Bronchial epithelial cell (primary cell): Measurements from ENCODE around the gene TUBGCP3. TPM values are rescaled to one million over a fixed set of nuclear protein-coding genes. Genes with fewer than 3 reads are reported as not detected.
A peak's percentile ranks its signal among the peaks of the same experiment; 100 is the strongest.

ENCODE experiments used
- DNase-seq: peaks from one replicate; pipeline ENCODE4 v3.0.0-alpha.2; 2010; ENCODE audit warnings: low read depth
- FAIRE-seq: peaks from 2 replicates; lab custom pipeline; 2011; peaks lifted over from hg19 to GRCh38; lab: Jason Lieb, UNC
- H3K27me3 ChIP-seq: 2 replicates; pipeline ENCODE4 v1.5.1; 2011; ENCODE audit warnings: low read length; ENCODE audit not compliant: control insufficient read depth, insufficient read depth
- H3K36me3 ChIP-seq: 2 replicates; pipeline ENCODE4 v1.5.1; 2011; ENCODE audit warnings: low read length; ENCODE audit not compliant: control insufficient read depth, insufficient read depth
- H3K4me3 ChIP-seq: 2 replicates; pipeline ENCODE4 v1.5.1; 2011; ENCODE audit warnings: mild to moderate bottlenecking, low read depth, low read length, control low read depth
- total RNA-seq: library from RNA; depleted of rRNA; stranded (reverse); fragments of >200 nt; gene quantifications from 2 replicates; pipeline ENCODE4 v1.2.1, GENCODE V29; 2014
- TF ChIP-seq, protein P1 (sequence below): IDR thresholded peaks from 2 replicates; pipeline ENCODE4 v1.5.1; 2011; ENCODE audit warnings: mild to moderate bottlenecking, moderate library complexity, low read length, control low read depth, inconsistent platforms; ENCODE audit not compliant: insufficient read depth, severe bottlenecking

Gene TUBGCP3
- total RNA-seq, 1 donor from 2014 or later, result 17.6 TPM

DNA sequence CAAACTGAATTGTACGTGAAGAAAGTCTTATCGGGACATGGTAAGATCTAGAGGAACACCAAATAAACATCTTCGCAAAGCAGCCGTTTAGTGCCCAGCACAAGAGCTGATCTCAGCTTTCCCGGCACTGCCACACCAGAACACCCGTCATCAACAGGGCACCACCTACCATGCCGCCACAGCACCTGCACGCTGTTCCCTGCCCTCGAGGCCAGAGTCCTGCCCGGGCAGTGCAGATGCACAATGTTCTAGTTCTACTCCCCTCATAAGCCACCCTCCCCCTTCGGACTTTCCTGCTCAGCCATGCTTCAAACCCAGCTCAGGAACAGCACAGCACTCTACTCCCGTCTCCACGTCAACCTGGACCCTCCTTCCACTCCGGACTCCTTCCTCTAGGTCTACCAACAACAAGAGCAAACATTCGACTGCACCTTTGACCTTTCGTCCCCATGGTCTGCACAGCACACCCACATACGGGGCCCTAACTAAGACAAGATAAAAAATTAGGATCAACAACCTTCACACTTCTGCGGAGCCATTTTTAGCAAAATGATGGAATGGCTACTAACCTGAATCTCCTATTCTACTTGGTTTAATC, 25.1 kb downstream of the TUBGCP3 start:
- TF ChIP-seq, protein P1, sequence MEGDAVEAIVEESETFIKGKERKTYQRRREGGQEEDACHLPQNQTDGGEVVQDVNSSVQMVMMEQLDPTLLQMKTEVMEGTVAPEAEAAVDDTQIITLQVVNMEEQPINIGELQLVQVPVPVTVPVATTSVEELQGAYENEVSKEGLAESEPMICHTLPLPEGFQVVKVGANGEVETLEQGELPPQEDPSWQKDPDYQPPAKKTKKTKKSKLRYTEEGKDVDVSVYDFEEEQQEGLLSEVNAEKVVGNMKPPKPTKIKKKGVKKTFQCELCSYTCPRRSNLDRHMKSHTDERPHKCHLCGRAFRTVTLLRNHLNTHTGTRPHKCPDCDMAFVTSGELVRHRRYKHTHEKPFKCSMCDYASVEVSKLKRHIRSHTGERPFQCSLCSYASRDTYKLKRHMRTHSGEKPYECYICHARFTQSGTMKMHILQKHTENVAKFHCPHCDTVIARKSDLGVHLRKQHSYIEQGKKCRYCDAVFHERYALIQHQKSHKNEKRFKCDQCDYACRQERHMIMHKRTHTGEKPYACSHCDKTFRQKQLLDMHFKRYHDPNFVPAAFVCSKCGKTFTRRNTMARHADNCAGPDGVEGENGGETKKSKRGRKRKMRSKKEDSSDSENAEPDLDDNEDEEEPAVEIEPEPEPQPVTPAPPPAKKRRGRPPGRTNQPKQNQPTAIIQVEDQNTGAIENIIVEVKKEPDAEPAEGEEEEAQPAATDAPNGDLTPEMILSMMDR, result no peak
- DNase-seq, result no peak
- peaks cover 6% of the 10 kb centered on the region for H3K36me3 ChIP-seq
- FAIRE-seq, result peak; percentile 96
- H3K27me3 ChIP-seq, result no peaks in the 10 kb centered on the region
- H3K4me3 ChIP-seq, result no peak overlapping the region

DNA sequence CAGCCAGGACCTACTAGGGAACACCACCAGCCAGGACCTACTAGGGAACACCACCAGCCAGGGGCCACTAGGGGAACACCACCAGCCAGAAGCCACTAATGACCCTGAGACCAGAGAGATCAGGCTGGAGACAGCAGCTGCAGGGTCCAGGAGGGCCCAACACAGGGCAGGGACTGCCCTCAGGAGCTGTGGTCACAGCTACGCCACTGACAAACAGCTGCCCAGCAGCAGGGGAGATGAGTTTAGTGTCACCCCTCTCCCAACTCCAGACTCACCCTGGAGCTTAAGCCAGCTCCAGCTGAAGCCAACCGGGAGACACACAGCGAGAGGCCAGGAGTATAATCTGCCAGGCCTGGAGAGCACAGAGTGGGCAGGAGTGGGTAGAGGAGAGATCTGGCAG, 25.7 kb downstream of the TUBGCP3 start:
- FAIRE-seq (no peak), DNase-seq (no peak)
- Histone ChIP-seq H3K27me3 (no peaks in the 10 kb centered on the region), H3K36me3 (peaks cover 8% of the 10 kb centered on the region), H3K4me3 (no peak overlapping the region)
- TF ChIP-seq, protein P1, result no peak

DNA sequence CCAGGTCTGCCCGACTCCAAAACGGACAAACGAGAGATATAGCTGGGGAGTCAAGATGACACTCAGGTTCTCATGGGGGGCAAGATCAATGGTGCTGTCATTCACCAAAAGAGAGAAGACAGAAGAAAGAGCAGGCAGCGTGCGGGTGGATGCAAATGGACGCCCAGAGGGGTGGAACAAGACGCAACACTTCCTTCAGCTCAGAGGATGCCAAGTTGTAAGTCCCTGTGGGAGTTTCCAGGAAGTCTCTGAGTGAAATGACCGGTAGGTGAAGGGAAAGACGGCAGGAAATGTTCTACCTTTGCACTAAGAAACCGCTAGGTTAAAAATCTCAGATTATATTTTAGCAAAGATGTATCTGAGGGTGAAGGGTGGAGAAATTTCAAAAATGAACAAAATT, 26.5 kb downstream of the TUBGCP3 start:
- TF ChIP-seq, protein P1, result no peak
- FAIRE-seq (no peak), DNase-seq (no peak)
- Histone ChIP-seq H3K4me3 (no peak overlapping the region), H3K27me3 (no peaks in the 10 kb centered on the region), H3K36me3 (peaks cover 6% of the 10 kb centered on the region)

DNA sequence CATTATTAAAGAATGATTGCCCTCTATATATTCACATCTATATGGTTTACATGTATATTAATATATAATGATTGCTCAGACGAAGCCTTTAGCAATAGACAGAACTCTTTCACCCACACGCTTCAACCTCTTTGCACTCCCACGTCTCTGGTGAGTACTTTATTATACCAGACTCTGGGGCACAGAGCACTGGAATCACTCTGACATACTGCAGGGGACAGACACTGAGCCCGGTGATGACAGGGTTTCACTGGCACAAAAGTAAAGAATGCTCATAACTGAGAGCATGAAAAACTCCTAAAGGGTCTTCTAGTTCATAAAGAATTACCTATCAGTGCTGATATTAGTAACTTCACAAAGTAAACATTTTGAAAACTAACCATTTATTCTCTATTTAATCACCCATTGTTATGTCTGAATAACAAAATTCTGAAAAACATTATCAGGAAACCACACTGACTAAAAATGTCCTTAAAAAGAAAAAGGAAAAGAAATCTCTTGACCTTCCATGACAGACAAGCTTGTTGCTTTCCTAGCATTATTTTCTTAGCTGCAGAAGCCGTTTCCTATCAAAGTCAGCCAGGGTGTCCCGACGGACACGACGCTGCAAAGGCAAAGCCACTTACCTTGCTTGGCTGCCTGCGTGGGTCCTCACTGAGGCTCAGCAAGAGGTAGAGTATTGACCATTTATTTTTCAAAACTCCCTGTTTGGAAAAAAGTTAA, 29.1 kb downstream of the TUBGCP3 start:
- no peak for FAIRE-seq
- H3K4me3 ChIP-seq, result no peak overlapping the region
- TF ChIP-seq, protein P1, result no peak
- no peak for DNase-seq
- H3K27me3 ChIP-seq, result no peaks in the 10 kb centered on the region
- H3K36me3 ChIP-seq, result peaks cover 14% of the 10 kb centered on the region

DNA sequence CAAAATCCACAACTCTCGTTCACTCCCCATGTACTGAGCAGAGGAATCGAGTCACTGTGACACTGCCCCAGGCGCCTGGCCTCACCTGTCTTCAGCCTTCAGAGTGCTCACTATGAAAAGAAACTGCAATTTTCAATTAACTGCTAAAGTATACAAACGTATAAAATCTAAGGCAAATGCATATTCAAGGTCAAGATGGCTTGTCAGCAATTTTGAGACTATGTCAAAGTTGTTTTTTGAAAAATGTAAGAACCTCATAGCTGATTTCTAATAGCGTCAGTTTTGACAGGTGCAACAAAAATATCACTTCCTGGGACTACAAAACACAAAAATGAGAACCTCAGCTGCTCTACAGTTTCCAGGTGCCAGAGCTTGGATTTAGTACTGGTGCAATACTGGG, 31.4 kb downstream of the TUBGCP3 start:
- DNase-seq, result no peak
- Histone ChIP-seq H3K27me3 (no peaks in the 10 kb centered on the region), H3K36me3 (peaks cover 18% of the 10 kb centered on the region), H3K4me3 (no peak overlapping the region)
- TF ChIP-seq, protein P1, result no peak
- no peak for FAIRE-seq
